Subcutaneous adipose tissue (tissue), 4 donors: ENCODE results near the gene PLA2G2A. TPM values are rescaled to one million over a fixed set of nuclear protein-coding genes. Genes with fewer than 3 reads are reported as not detected.

Source experiments
- total RNA-seq, 4 donors: library from RNA; depleted of rRNA; stranded (reverse); fragments of >200 nt; gene quantifications; one replicate each; pipeline ENCODE4 v1.1.0, GENCODE V29; 2016
- TF ChIP-seq, protein P1 (sequence below): fragments of 450-650 bp; IDR thresholded peaks from one replicate; pipeline ENCODE4 v1.5.1; 2016; ENCODE audit warnings: low read depth, mild to moderate bottlenecking, control low read depth, antibody characterized with exemption, moderate library complexity

PLA2G2A gene
- total RNA-seq, 4 donors from 2014 or later: 214 to 1,021 (median 701) TPM

- TF ChIP-seq, protein P1, sequence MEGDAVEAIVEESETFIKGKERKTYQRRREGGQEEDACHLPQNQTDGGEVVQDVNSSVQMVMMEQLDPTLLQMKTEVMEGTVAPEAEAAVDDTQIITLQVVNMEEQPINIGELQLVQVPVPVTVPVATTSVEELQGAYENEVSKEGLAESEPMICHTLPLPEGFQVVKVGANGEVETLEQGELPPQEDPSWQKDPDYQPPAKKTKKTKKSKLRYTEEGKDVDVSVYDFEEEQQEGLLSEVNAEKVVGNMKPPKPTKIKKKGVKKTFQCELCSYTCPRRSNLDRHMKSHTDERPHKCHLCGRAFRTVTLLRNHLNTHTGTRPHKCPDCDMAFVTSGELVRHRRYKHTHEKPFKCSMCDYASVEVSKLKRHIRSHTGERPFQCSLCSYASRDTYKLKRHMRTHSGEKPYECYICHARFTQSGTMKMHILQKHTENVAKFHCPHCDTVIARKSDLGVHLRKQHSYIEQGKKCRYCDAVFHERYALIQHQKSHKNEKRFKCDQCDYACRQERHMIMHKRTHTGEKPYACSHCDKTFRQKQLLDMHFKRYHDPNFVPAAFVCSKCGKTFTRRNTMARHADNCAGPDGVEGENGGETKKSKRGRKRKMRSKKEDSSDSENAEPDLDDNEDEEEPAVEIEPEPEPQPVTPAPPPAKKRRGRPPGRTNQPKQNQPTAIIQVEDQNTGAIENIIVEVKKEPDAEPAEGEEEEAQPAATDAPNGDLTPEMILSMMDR: no peak
Measured at GRCh38 chr1:19949016-19949415, 30.4 kb downstream of the PLA2G2A start.

DNA sequence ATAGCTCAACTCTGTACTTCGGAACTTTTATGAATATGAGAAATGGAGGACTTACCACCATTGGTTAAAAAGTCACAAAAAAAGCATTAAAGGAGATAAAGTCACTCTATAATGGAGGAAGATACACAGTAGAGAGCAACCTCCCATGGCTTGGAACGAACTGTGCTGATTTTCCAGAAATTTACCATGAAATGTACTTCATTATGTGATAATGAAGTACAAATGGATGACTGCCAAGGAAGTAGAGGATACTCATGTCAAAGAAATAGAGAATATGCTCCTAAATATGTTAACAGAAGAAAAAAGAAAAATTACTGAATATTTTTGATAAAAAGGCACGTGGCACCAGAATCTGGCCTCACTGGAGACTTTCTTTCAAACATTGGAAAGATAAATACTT is 32.4 kb downstream of the PLA2G2A start:
- TF ChIP-seq, protein P1: no peak

GRCh38 chr1:19946331-19946751 is 33.1 kb downstream of the PLA2G2A start:
- TF ChIP-seq, protein P1: no peak

DNA sequence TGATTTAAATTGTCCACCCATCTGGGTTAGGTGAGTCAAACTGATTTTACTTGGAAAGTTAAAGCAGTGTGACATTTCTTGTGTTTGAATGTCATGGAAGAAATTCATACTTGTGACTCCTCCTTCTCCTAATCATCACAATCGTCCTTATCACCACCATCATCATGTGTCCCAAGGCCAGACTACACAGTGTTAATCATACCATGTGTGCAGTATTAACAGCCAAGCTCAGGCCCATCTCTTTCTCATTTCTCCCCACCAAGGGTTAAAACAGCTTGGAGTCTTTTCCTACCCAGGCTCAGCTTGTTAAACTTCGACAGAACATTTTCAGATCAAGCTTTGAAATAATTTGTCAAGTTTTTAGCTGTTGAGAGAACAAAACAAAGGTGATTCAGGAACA is 33.5 kb downstream of the PLA2G2A start:
- TF ChIP-seq, protein P1: no peak

DNA sequence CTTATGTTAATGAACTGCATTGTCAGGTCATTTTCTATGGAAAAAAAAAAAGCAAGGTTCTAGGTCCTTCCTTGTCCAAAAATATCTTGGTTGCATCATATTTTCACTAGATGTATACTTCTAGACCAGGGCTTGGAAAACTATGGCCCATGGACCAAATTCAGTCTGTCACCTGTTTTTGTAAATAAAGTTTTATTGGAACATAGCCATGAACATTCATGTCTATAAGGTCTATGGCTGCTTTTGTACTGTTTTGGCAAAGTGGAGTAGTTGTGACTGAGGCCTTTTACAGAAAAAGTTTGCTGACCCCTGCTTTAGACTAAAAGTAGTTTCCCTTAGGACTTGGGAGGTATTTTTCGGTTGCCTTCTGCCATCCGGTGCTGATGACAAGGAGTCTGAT is 36.8 kb downstream of the PLA2G2A start:
- TF ChIP-seq, protein P1: no peak

DNA sequence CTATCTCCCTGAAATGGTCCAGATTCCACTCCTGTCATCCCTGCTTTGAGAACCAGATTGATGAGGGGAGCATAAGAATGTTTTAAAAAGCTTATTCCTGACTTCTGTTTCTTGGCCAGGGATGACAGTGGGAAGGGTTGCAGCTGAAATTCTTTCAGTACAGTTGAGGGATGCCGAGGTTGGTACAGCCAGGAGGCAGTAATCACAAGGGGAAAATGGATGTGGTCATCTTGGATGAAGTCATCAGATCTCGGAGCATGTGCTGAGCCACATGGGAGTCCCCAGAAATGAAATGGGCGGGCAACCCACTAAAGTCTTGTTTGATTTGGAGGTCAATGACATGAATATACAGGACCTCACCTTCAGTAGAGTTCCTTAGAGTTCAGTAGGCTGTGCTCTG is 37.3 kb downstream of the PLA2G2A start:
- TF ChIP-seq, protein P1: no peak

- TF ChIP-seq, protein P1: no peak
Measured at GRCh38 chr1:19941206-19941568, 38.2 kb downstream of the PLA2G2A start.
